NOMO-1 treated with DMSO at 0.1 percent for 48 hours (cell line): ENCODE data around the gene STARD4.

Experiments used
- DNase-seq: peaks from one replicate; lab custom pipeline; 2025; ENCODE audit not compliant: unreplicated experiment; lab: John Stamatoyannopoulos, UW

Gene STARD4

GRCh38 chr5:111530298-111530740 lies 18.0 kb upstream of the STARD4 start:
- peak; percentile 94 for DNase-seq

- peak; percentile 49 for DNase-seq
Observed at GRCh38 chr5:111528056-111528455, 15.7 kb upstream of the STARD4 start.

- no peak for DNase-seq
Observed at GRCh38 chr5:111520908-111521307, 8.6 kb upstream of the STARD4 start.

- no peak for DNase-seq
Observed at GRCh38 chr5:111518777-111519176, 6.4 kb upstream of the STARD4 start.

DNA sequence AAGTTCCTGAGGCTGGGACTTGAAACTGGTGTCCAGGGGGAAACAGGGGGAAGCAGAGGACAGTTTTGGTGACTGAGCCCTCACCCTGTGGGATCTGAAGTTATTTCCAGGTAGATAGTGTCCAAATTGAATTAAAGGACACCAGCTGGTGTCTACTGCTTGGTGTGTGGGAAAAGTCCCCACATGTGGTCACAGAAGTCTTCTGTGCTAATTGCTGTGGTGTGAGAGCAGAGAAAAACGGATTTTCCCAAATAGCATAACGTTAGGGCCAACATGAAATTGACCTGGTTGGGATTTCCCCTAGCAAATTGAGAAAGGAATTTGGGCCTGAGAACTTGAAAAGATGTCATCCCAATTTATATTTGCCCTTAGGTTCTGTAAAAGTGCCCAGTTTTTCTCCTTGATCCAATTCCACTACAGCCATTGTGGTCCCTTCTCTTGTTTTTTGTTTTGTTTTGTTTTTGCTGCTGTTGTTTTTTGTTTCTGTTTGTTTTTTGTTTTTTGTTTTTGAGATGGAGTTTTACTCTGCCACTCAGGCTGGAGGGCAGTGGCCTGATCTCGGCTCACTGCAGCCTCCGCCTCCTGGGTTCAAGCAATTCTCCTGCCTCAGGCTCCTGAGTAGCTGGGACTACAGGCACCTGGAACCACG lies 5.6 kb upstream of the STARD4 start:
- DNase-seq: no peak

- DNase-seq: no peak
Observed at GRCh38 chr5:111514087-111514486, 1.8 kb upstream of the STARD4 start.

DNA sequence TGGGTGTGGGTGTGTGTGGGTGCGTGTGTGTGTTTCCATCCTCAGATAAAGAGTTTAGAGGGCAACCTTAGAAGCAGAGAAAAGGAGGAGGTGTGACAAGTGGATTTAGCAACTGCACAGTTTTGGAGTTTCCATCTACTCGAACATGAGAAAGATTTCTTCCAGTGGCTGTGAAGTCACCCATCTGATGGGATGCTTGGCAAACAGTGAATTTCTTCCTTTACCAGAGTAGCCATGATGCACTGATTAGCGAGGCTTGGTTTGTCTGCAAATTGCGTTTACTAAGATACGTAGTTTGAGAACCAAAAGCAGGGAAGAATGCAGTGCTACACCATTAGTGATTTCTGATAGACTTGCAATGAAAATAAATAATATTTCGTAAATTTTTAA lies 791 bp upstream of the STARD4 start:
- DNase-seq: no peak

DNA sequence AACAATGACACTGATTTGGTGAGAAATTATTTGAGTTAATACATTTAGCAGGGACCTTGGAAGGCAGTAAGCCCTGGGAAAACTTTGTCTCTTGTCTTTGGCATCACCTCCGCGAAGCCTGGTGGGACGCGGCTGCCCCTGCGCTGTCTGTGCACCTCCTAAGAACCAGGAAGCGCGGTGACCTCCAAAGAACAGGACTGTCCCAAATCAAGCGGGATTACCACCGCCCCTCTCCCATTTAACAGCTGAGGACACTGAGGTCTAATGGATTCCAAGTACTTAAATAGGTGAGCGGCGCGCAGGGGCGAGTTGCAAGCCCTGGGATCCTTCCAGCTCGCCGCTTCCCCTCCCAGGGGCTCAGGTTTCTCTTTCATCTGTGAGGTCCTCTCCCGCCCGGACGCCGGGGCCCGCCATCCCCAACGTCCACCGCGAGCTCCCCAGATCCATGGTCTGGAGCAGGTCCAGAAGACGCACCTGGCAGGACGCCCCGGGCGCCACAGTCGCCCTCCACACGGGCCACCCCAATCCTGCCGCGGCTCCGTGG lies 432 bp downstream of the STARD4 start:
- DNase-seq: peak; percentile 22

- DNase-seq: peak; percentile 3
Observed at GRCh38 chr5:111511174-111511830, 1.0 kb downstream of the STARD4 start.

DNA sequence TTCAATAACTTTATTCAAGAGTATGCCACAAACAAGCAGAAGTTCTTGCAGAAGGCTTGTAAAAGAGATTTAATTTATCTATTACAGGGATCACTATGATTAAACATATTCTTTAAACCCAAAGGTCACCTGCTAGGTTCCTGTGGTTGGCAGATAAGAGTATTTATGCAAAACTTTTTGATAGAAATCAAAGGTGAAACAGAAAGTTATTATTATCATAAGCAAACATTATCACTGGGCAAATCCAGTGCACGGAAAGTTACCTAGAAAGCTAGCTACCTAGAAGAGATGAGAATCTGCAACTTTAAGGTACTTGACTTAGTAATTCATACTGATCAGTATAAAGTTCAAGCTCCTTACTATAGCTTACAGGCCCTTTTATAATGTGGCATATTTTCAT lies 3.2 kb downstream of the STARD4 start:
- no peak for DNase-seq

GRCh38 chr5:111507276-111507675 lies 5.1 kb downstream of the STARD4 start:
- peak; percentile 19 for DNase-seq

DNA sequence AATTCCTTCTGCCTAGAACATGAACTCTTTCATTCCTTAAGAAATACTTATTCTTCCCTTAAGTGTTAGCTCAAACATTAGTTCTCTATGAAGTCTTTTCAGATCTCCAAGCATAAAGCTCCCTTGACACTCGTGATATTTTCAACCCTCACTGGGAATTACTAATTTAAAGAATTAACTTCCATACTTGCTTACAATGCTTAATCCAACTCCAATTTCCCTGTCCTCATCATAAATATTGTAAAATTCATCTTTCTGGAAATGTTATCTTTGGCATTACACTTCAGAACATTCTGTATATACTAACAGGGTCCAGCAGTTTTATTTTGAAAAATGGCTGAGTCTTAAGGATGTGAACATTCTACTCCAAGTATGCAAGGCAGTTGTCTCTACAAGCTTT lies 7.2 kb downstream of the STARD4 start:
- DNase-seq: no peak

GRCh38 chr5:111502956-111503355 lies 9.4 kb downstream of the STARD4 start:
- no peak for DNase-seq

DNA sequence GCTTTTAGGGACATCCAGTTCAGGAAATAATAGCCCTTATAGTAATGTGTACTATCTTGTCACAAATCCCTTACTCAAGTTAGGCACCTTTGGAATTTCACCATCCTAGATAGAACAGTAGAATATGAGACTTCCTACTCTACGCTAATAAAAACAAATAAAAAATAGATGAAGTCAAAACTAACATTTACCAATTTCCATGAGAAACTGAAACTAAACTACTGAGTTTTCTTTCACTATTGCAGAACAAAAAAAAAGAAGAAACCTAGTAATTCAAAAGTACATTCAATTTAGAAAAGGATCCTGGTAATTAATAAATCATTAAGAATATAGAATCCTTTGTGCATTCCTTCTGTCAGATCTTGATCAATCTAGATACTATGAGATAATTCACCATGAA lies 14.0 kb downstream of the STARD4 start:
- DNase-seq: no peak

- no peak for DNase-seq
Observed at GRCh38 chr5:111495159-111495558, 17.2 kb downstream of the STARD4 start.

GRCh38 chr5:111494355-111494999 lies 17.9 kb downstream of the STARD4 start:
- no peak for DNase-seq

- no peak for DNase-seq
Observed at GRCh38 chr5:111493031-111493430, 19.3 kb downstream of the STARD4 start.

DNA sequence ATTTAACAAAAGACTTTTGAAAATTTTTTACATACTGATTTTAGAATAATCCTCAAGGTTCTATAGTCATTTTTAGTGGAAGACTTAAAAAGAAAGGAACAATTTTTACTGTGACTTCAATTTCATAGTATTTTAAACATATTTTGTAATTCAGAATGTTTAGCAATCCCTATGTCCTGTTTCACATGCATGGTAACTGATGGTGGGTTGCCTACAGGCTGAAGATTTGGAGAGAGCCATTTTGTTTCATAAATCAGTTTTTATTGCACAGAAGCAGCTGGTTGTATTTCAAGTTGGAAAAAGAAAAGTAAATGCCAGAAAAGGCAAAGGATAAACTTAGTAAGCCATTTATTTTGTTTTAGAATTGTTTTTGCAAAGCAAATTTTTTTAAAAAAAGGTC lies 24.0 kb downstream of the STARD4 start:
- peak; percentile 7 for DNase-seq

- DNase-seq: no peak
Observed at GRCh38 chr5:111486926-111487325, 25.4 kb downstream of the STARD4 start.

DNA sequence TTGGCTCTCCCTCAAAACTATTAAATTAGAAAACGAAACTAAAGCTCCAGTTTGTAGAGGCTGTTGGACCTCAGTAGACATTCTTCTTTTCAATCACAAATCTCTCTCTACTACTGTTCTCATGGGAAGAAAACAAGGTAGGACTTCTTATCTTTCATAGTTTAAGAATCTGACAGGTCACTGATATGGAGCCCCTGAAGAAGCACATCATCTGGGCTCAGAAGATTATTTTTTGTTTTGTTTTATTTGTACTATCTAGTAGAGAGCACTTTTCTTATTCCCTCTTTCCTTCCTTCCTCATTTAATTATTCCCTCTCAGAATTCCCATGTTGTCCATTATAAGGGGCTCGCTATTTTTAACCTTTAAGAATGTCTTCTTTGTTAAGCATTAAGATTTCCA lies 26.3 kb downstream of the STARD4 start:
- no peak for DNase-seq

DNA sequence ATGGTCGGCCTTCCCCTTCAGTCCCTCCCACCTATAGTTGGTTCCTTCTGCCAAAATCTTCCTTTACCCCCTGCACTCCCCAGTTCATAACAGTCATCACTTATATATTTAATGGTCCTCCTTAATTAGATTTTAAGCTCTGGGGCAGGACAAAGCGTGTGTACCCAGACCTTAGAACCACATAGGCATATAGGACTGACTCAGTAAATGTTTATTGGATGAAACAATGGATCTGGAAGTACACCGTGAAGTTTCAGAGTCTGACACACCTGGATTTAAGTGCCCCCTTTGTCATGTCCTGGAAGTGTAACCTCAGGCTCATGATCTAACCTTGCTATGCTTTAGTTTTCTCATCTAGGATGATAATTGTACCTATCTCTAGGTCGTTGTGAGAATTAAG lies 32.0 kb downstream of the STARD4 start:
- DNase-seq: no peak

DNA sequence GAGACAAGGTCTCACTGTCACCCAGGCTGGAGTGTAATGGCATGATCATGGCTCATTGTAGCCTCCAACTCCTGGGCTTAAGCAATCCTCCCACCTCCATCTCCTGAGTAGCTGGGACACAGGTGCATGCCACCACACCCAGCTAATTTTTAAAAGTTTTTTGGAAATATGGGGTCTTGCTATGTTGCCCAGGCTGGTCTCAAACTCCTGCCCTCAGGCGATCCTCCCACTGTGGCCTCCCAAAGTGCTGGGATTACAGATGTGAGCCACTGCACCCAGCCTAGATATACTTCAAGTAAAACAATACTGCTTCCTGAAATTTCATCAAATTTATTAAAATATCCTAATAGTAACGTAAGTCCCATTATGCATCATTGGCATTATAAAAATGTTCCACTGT lies 33.4 kb downstream of the STARD4 start:
- DNase-seq: no peak
